Chondrocyte (in vitro differentiated cells): ENCODE data around the gene NBAS. TPM values are rescaled to one million over a fixed set of nuclear protein-coding genes. Genes with fewer than 3 reads are reported as not detected.

ENCODE experiments used
- DNase-seq: peaks from one replicate; pipeline ENCODE4 v3.0.0; 2021; ENCODE audit warnings: mixed read lengths, low spot score
- H3K27ac Mint-ChIP-seq: one replicate; pipeline ENCODE4 v1.8.0; 2021; ENCODE audit warnings: mild to moderate bottlenecking, moderate library complexity, mixed read lengths; ENCODE audit not compliant: unreplicated experiment
- H3K27me3 Mint-ChIP-seq: 2 replicates; pipeline ENCODE4 v1.8.0; 2021; ENCODE audit warnings: low read depth, mixed read lengths
- H3K36me3 Mint-ChIP-seq: 2 replicates; pipeline ENCODE4 v1.8.0; 2021; ENCODE audit warnings: low read depth, mixed read lengths
- H3K4me1 Mint-ChIP-seq: 2 replicates; pipeline ENCODE4 v1.8.0; 2021; ENCODE audit warnings: low read depth, mild to moderate bottlenecking, mixed read lengths
- H3K4me3 Mint-ChIP-seq: one replicate; pipeline ENCODE4 v1.8.0; 2021; ENCODE audit warnings: mild to moderate bottlenecking, moderate library complexity, mixed read lengths; ENCODE audit not compliant: unreplicated experiment
- H3K9me3 Mint-ChIP-seq: 2 replicates; pipeline ENCODE4 v1.8.0; 2021; ENCODE audit warnings: low read depth, mixed read lengths
- CTCF ChIP-seq: fragments of 200-600 bp; sonication (generic); IDR thresholded peaks from 2 replicates; pipeline ENCODE4 v1.5.0; 2021; ENCODE audit warnings: antibody characterized with exemption, mild to moderate bottlenecking, moderate library complexity
- total RNA-seq: library from RNA; stranded (reverse); gene quantifications from 3 replicates; pipeline ENCODE4 v1.2.1, GENCODE V29; 2021

The NBAS gene
- total RNA-seq, 1 donor from 2014 or later: 47.6 TPM

- peaks cover 12% of the 10 kb centered on the region for H3K9me3 Mint-ChIP-seq
Observed at GRCh38 chr2:15246870-15247269, 314.3 kb downstream of the NBAS start.

DNA sequence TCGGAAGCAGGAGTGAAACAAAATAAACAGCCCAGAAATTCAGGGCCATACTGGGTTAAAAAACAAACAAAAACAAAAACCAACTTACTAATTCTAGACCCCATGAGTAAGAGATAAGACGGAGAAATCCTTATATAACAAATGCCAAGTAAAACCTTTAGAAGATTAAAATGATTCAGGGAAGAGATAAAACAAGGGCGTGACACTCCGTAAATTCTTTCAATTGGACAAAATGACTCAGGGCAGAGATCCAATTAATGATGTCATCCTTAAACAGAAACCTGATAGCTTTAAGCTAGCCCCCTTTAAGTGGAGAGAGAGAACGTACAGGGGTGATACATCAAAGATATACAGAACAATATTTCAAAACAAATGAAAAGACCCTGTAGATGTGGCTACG lies 317.4 kb downstream of the NBAS start:
- Mint-ChIP-seq H3K27me3 (no peaks in the 10 kb centered on the region), H3K27ac (no peak overlapping the region), H3K4me1 (peaks cover 9% of the 10 kb centered on the region), H3K36me3 (peaks cover 5% of the 10 kb centered on the region), H3K9me3 (no peaks in the 10 kb centered on the region), H3K4me3 (no peak overlapping the region)
- TF ChIP-seq CTCF: no peak
- DNase-seq: no peak

More at GRCh38 chr2:15246870-15247269, 314.3 kb downstream of the NBAS start:
- Mint-ChIP-seq H3K27me3 (no peaks in the 10 kb centered on the region), H3K27ac (no peak overlapping the region), H3K4me1 (peaks cover 9% of the 10 kb centered on the region), H3K36me3 (peaks cover 21% of the 10 kb centered on the region), H3K4me3 (no peak overlapping the region)
- DNase-seq: no peak
- no peak for TF ChIP-seq CTCF

- no peak for TF ChIP-seq CTCF
- Mint-ChIP-seq H3K9me3 (no peaks in the 10 kb centered on the region), H3K4me3 (no peak overlapping the region), H3K36me3 (peaks cover 7% of the 10 kb centered on the region), H3K27ac (no peak overlapping the region), H3K4me1 (peaks cover 9% of the 10 kb centered on the region), H3K27me3 (no peaks in the 10 kb centered on the region)
- DNase-seq: no peak
Observed at GRCh38 chr2:15242936-15243461, 318.1 kb downstream of the NBAS start.

- no peak for DNase-seq
- Mint-ChIP-seq H3K9me3 (no peaks in the 10 kb centered on the region), H3K36me3 (peaks cover 8% of the 10 kb centered on the region), H3K4me1 (peaks cover 9% of the 10 kb centered on the region), H3K4me3 (no peak overlapping the region), H3K27me3 (no peaks in the 10 kb centered on the region), H3K27ac (no peak overlapping the region)
- TF ChIP-seq CTCF: no peak
Observed at GRCh38 chr2:15241929-15242328, 319.2 kb downstream of the NBAS start.

GRCh38 chr2:15241201-15241600 lies 319.9 kb downstream of the NBAS start:
- H3K4me3 Mint-ChIP-seq: no peak overlapping the region
- no peak overlapping the region for H3K27ac Mint-ChIP-seq
- H3K9me3 Mint-ChIP-seq: no peaks in the 10 kb centered on the region
- no peaks in the 10 kb centered on the region for H3K27me3 Mint-ChIP-seq
- H3K4me1 Mint-ChIP-seq: peaks cover 9% of the 10 kb centered on the region
- DNase-seq: no peak
- TF ChIP-seq CTCF: no peak
- peaks cover 8% of the 10 kb centered on the region for H3K36me3 Mint-ChIP-seq
